HG03439 (cell line): ENCODE results near the gene KATNB1.
"Not testable (repeated sequence)": the region's sequence is repeated elsewhere in the genome, so short reads cannot be mapped to it uniquely, and the experiment has no call there.

Experiments used
- ATAC-seq: cut with Tn5 transposase; IDR thresholded peaks from one replicate; pipeline ENCODE4 v1.9.1; 2021; ENCODE audit warnings: mild to moderate bottlenecking, moderate library complexity; ENCODE audit not compliant: unreplicated experiment

The KATNB1 gene

GRCh38 chr16:57787519-57787905 lies 51.9 kb downstream of the KATNB1 start:
- no peak for ATAC-seq

GRCh38 chr16:57788252-57788841 lies 52.8 kb downstream of the KATNB1 start:
- no peak for ATAC-seq

- ATAC-seq: no peak
Measured at GRCh38 chr16:57788951-57789350, 53.4 kb downstream of the KATNB1 start.

GRCh38 chr16:57791195-57791892 lies 55.8 kb downstream of the KATNB1 start:
- no peak for ATAC-seq

- ATAC-seq: no peak
Measured at GRCh38 chr16:57791893-57792461, 56.4 kb downstream of the KATNB1 start.

- ATAC-seq: no peak
Measured at GRCh38 chr16:57794849-57795430, 59.4 kb downstream of the KATNB1 start.

GRCh38 chr16:57795431-57795878 lies 59.9 kb downstream of the KATNB1 start:
- ATAC-seq: no peak

GRCh38 chr16:57796014-57796413 lies 60.4 kb downstream of the KATNB1 start:
- not testable (repeated sequence) for ATAC-seq

- no peak for ATAC-seq
Measured at GRCh38 chr16:57797216-57797525, 61.6 kb downstream of the KATNB1 start.

GRCh38 chr16:57797526-57798266 lies 62.1 kb downstream of the KATNB1 start:
- no peak for ATAC-seq

GRCh38 chr16:57798267-57798810 lies 62.8 kb downstream of the KATNB1 start:
- no peak for ATAC-seq

GRCh38 chr16:57798953-57799599 lies 63.5 kb downstream of the KATNB1 start:
- ATAC-seq: no peak

GRCh38 chr16:57799600-57800199 lies 64.1 kb downstream of the KATNB1 start:
- no peak for ATAC-seq

GRCh38 chr16:57800200-57801097 lies 64.9 kb downstream of the KATNB1 start:
- no peak for ATAC-seq

- ATAC-seq: no peak
Measured at GRCh38 chr16:57801098-57801808, 65.7 kb downstream of the KATNB1 start.

GRCh38 chr16:57801809-57802340 lies 66.3 kb downstream of the KATNB1 start:
- no peak for ATAC-seq

GRCh38 chr16:57802341-57803133 lies 67.0 kb downstream of the KATNB1 start, which contains the start of gene KIFC3:
Gene KIFC3, minus strand, starts transcription at chr16:57802491. Its CDS starts 4,248 bp downstream, at chr16:57798243.
- no peak for ATAC-seq
